Neural cell (in vitro differentiated cells): Measurements from ENCODE around the gene HYOU1.

Source experiments
- EP300 ChIP-seq: fragments of 450-650 bp; conservative IDR thresholded peaks from 2 replicates; pipeline ENCODE4 v1.6.1; 2014; ENCODE audit warnings: antibody characterized with exemption, mild to moderate bottlenecking, moderate library complexity; ENCODE audit not compliant: poor library complexity, severe bottlenecking
- EZH2 ChIP-seq: fragments of 200-600, 300-800 bp; shearing (Covaris generic), sonication (generic); IDR thresholded peaks from 2 replicates; pipeline ENCODE4 v1.6.1; 2014; ENCODE audit warnings: antibody characterized with exemption, low read length, borderline replicate concordance, mild to moderate bottlenecking; ENCODE audit not compliant: insufficient read depth, poor library complexity, severe bottlenecking
- POLR2AphosphoS5 ChIP-seq: IDR thresholded peaks from 2 replicates; pipeline ENCODE4 v1.6.1; 2012
- RAD21 ChIP-seq: fragments of 450-650 bp; conservative IDR thresholded peaks from 2 replicates; pipeline ENCODE4 v1.6.1; 2014; ENCODE audit warnings: antibody characterized with exemption, mild to moderate bottlenecking, moderate library complexity
- TAF1 ChIP-seq: IDR thresholded peaks from 2 replicates; pipeline ENCODE4 v1.6.1; 2012; ENCODE audit warnings: low read depth
- TF ChIP-seq, protein P1 (sequence below): fragments of 450-650 bp; IDR thresholded peaks from 2 replicates; pipeline ENCODE4 v1.5.1; 2014; ENCODE audit warnings: antibody characterized with exemption, mild to moderate bottlenecking, moderate library complexity; ENCODE audit not compliant: poor library complexity, severe bottlenecking

DNA sequence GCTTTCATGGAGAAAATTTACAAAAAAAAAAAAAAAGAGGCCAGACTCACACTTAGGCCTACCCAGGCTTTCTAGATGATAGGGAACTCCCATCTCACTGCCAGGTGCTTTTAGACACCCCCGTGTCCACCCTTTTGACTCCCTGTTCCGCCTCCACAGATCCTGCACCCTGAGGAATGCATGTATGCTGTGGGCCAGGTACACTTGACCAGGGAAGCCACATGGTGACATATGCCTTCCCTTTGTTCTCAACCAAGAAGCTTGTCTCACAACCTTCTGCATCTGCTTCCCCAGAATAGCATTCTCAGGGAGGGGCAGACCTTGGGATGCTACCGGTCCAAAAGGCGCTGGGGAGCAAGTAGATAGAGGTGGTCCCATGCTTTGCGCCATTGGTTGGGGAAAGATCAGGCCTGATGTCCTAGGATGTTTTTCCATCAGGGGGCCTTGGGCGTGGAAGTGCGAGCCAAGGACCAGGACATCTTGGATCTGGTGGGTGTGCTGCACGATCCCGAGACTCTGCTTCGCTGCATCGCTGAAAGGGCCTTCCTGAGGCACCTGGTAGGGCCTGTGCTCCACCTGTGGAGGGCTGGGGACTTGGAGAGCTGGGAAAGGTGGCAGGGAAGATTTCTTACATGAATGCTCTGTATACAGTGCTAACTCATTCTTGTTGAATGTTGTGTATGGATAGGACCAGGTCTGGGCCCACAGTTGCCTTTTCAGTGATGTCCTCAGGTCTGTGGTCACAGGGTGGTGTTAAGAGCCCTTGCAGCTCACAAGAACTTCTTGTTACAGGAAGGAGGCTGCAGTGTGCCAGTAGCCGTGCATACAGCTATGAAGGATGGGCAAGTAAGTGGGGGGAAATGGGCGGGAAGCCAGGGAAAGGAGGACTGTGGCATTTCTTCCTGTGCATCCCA is 35.2 kb upstream of the HYOU1 start:
- TF ChIP-seq, protein P1, sequence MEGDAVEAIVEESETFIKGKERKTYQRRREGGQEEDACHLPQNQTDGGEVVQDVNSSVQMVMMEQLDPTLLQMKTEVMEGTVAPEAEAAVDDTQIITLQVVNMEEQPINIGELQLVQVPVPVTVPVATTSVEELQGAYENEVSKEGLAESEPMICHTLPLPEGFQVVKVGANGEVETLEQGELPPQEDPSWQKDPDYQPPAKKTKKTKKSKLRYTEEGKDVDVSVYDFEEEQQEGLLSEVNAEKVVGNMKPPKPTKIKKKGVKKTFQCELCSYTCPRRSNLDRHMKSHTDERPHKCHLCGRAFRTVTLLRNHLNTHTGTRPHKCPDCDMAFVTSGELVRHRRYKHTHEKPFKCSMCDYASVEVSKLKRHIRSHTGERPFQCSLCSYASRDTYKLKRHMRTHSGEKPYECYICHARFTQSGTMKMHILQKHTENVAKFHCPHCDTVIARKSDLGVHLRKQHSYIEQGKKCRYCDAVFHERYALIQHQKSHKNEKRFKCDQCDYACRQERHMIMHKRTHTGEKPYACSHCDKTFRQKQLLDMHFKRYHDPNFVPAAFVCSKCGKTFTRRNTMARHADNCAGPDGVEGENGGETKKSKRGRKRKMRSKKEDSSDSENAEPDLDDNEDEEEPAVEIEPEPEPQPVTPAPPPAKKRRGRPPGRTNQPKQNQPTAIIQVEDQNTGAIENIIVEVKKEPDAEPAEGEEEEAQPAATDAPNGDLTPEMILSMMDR = no peak
- TF ChIP-seq POLR2AphosphoS5 (no peak), TAF1 (no peak), EP300 (no peak), EZH2 (no peak), RAD21 (no peak)
